Endodermal cell (in vitro differentiated cells): ENCODE measurements around the gene CFL1. TPM values are rescaled to one million over a fixed set of nuclear protein-coding genes. Genes with fewer than 3 reads are reported as not detected.

Source experiments
- DNase-seq: peaks from one replicate; pipeline ENCODE4 v3.0.0-alpha.2; 2017
- H3K27ac ChIP-seq: 2 replicates; pipeline ENCODE4 v1.5.1; 2013; ENCODE audit warnings: mild to moderate bottlenecking, low read depth, low read length, moderate library complexity
- H3K27me3 ChIP-seq: 2 replicates; pipeline ENCODE4 v1.6.1; 2013; ENCODE audit warnings: mild to moderate bottlenecking, low read length, moderate library complexity; ENCODE audit not compliant: insufficient read depth, control insufficient read depth, poor library complexity, severe bottlenecking
- H3K36me3 ChIP-seq: 2 replicates; pipeline ENCODE4 v1.7.0; 2013; ENCODE audit warnings: mild to moderate bottlenecking, low read length, moderate library complexity; ENCODE audit not compliant: control insufficient read depth, insufficient read depth
- H3K4me1 ChIP-seq: one replicate; pipeline ENCODE4 v1.7.0; 2013; ENCODE audit warnings: low read length; ENCODE audit not compliant: control insufficient read depth, insufficient read depth
- H3K4me3 ChIP-seq: 2 replicates; pipeline ENCODE4 v1.5.1; 2013; ENCODE audit warnings: mild to moderate bottlenecking, low read length, moderate library complexity
- H3K9ac ChIP-seq: 2 replicates; pipeline ENCODE4 v1.6.1; 2013; ENCODE audit warnings: mild to moderate bottlenecking, low read length, moderate library complexity; ENCODE audit not compliant: poor library complexity, severe bottlenecking; ENCODE audit errors: extremely low read depth
- H3K9me3 ChIP-seq: 2 replicates; pipeline ENCODE4 v1.6.1; 2013; ENCODE audit warnings: mild to moderate bottlenecking, low read length, moderate library complexity; ENCODE audit not compliant: control insufficient read depth
- H3K27ac Mint-ChIP-seq: 2 replicates; pipeline ENCODE4 v1.8.0; 2020; ENCODE audit warnings: mixed read lengths
- H3K27me3 Mint-ChIP-seq: 2 replicates; pipeline ENCODE4 v1.8.0; 2021; ENCODE audit warnings: mild to moderate bottlenecking, mixed read lengths; ENCODE audit not compliant: insufficient read depth
- H3K36me3 Mint-ChIP-seq: 2 replicates; pipeline ENCODE4 v1.8.0; 2020; ENCODE audit warnings: low read depth, mixed read lengths
- H3K4me1 Mint-ChIP-seq: 2 replicates; pipeline ENCODE4 v1.8.0; 2020; ENCODE audit warnings: mixed read lengths
- H3K4me3 Mint-ChIP-seq: 2 replicates; pipeline ENCODE4 v1.8.0; 2020; ENCODE audit warnings: mild to moderate bottlenecking, moderate library complexity, mixed read lengths
- H3K9me3 Mint-ChIP-seq: 2 replicates; pipeline ENCODE4 v1.8.0; 2020; ENCODE audit warnings: mild to moderate bottlenecking, mixed read lengths
- WGBS, 2 experiments: methylation state at CpG; one replicate each; pipeline versions ENCODE4 v1.1.5 to v1.1.7; 2013; ENCODE audit warnings: missing lambda C conversion rate in 2 of 2, mixed read lengths in 1 of 2; ENCODE audit not compliant: insufficient coverage in 1 of 2, insufficient read length in 1 of 2; 5-methylcytosine and 5-hydroxymethylcytosine counted together
- total RNA-seq, 2 donors: library from RNA; stranded (reverse); fragmentation: NEBNext Ultra II Directional in 1 of 2; extraction: Animal tissue kit (Norgen Biotek cat#: 25700) in 1 of 2; gene quantifications; 2 replicates in 1 of 2; 3 replicates in 1 of 2; pipeline ENCODE4 v1.2.1, GENCODE V29; 2021
- TF ChIP-seq, protein P1 (sequence below): fragments of 200-600 bp; sonication (generic); conservative IDR thresholded peaks from 2 replicates; pipeline ENCODE4 v1.5.0; 2021; ENCODE audit warnings: antibody characterized with exemption, mild to moderate bottlenecking

Gene CFL1
- total RNA-seq, 2 donors from 2014 or later = 1,218 to 1,284 TPM

- no peaks in the 10 kb centered on the region for H3K9me3 ChIP-seq
- TF ChIP-seq, protein P1, sequence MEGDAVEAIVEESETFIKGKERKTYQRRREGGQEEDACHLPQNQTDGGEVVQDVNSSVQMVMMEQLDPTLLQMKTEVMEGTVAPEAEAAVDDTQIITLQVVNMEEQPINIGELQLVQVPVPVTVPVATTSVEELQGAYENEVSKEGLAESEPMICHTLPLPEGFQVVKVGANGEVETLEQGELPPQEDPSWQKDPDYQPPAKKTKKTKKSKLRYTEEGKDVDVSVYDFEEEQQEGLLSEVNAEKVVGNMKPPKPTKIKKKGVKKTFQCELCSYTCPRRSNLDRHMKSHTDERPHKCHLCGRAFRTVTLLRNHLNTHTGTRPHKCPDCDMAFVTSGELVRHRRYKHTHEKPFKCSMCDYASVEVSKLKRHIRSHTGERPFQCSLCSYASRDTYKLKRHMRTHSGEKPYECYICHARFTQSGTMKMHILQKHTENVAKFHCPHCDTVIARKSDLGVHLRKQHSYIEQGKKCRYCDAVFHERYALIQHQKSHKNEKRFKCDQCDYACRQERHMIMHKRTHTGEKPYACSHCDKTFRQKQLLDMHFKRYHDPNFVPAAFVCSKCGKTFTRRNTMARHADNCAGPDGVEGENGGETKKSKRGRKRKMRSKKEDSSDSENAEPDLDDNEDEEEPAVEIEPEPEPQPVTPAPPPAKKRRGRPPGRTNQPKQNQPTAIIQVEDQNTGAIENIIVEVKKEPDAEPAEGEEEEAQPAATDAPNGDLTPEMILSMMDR = no peak
- no peak for DNase-seq
Observed at GRCh38 chr11:65864706-65865471, 6.9 kb upstream of the CFL1 start.

GRCh38 chr11:65863889-65864705 lies 6.1 kb upstream of the CFL1 start:
- Mint-ChIP-seq H3K27me3 (no peaks in the 10 kb centered on the region), H3K4me3 (no peak overlapping the region), H3K4me1 (peaks cover 15% of the 10 kb centered on the region), H3K9me3 (no peaks in the 10 kb centered on the region), H3K27ac (no peak overlapping the region), H3K36me3 (peaks cover 54% of the 10 kb centered on the region)
- Histone ChIP-seq H3K9ac (no peak overlapping the region), H3K36me3 (peaks cover 70% of the 10 kb centered on the region), H3K27me3 (no peaks in the 10 kb centered on the region), H3K9me3 (no peaks in the 10 kb centered on the region), H3K27ac (no peak overlapping the region), H3K4me1 (peaks cover 10% of the 10 kb centered on the region), H3K4me3 (no peak overlapping the region)
- DNase-seq = no peak
- WGBS, 2 experiments = 86 to 87% methylated on average over 10 to 12 of the region's 12 CpGs
- TF ChIP-seq, protein P1 = no peak

More at GRCh38 chr11:65864706-65865471, 6.9 kb upstream of the CFL1 start:
- H3K4me3 ChIP-seq = no peak overlapping the region
- 91 to 96% methylated on average over 16 to 18 of the region's 18 CpGs for WGBS, 2 experiments
- H3K27me3 ChIP-seq = no peaks in the 10 kb centered on the region
- no peak overlapping the region for H3K9ac ChIP-seq
- H3K27me3 Mint-ChIP-seq = no peaks in the 10 kb centered on the region
- H3K9me3 Mint-ChIP-seq = no peaks in the 10 kb centered on the region
- no peak overlapping the region for H3K27ac Mint-ChIP-seq
- peaks cover 10% of the 10 kb centered on the region for H3K4me1 ChIP-seq
- peaks cover 76% of the 10 kb centered on the region for H3K36me3 ChIP-seq
- H3K4me1 Mint-ChIP-seq = peaks cover 13% of the 10 kb centered on the region
- no peak overlapping the region for H3K27ac ChIP-seq
- no peak overlapping the region for H3K4me3 Mint-ChIP-seq
- H3K36me3 Mint-ChIP-seq = peaks cover 60% of the 10 kb centered on the region

- Mint-ChIP-seq H3K27me3 (no peaks in the 10 kb centered on the region), H3K4me3 (peak overlapping the region; percentile 35), H3K27ac (peak overlapping the region; percentile 61), H3K4me1 (peaks cover 17% of the 10 kb centered on the region), H3K36me3 (peaks cover 47% of the 10 kb centered on the region), H3K9me3 (no peaks in the 10 kb centered on the region)
- no peak overlapping the region for H3K27ac ChIP-seq
- H3K4me1 ChIP-seq = peaks cover 10% of the 10 kb centered on the region
- TF ChIP-seq, protein P1 = no peak
- peaks cover 61% of the 10 kb centered on the region for H3K36me3 ChIP-seq
- DNase-seq = no peak
- H3K9ac ChIP-seq = no peak overlapping the region
- WGBS, 2 experiments = 91 to 97% methylated on average over 19 to 22 of the region's 24 CpGs
- H3K27me3 ChIP-seq = no peaks in the 10 kb centered on the region
- H3K4me3 ChIP-seq = no peak overlapping the region
- no peaks in the 10 kb centered on the region for H3K9me3 ChIP-seq
Observed at GRCh38 chr11:65862941-65863888, 5.2 kb upstream of the CFL1 start.
